Naive thymus-derived CD4-positive, alpha-beta T cell (primary cell): Measurements from ENCODE around the gene C2CD4C. TPM values are rescaled to one million over a fixed set of nuclear protein-coding genes. Genes with fewer than 3 reads are reported as not detected.

Experiments used
- ATAC-seq: fragments of 150-1000 bp; cut with Tn5 transposase; 2 replicates; pipeline ENCODE4 v1.10.0; 2021; ENCODE audit warnings: mild to moderate bottlenecking, moderate library complexity
- CTCF ChIA-PET: fragments of 350-600 bp; sonication (Branson Sonifier 250); formaldehyde crosslinking; loops from one replicate; lab custom pipeline; 2021; ENCODE audit warnings: antibody characterized with exemption; lab: Charles Lee
- POLR2A ChIA-PET: fragments of 350-600 bp; sonication (Branson Sonifier 250); formaldehyde crosslinking; loops from one replicate; lab custom pipeline; 2021; ENCODE audit warnings: antibody characterized with exemption, inconsistent platforms; lab: Charles Lee
- DNase-seq, 9 donors: peaks; one replicate each; pipeline versions ENCODE4 v3.0.0 to v3.0.0-alpha.2; 2020 to 2022; ENCODE audit warnings: mixed read lengths in 1 of 9
- H3K27ac ChIP-seq: one replicate; pipeline ENCODE4 v1.7.0; 2013; ENCODE audit warnings: mild to moderate bottlenecking, low read depth, low read length, moderate library complexity
- H3K27me3 ChIP-seq, 2 donors: one replicate each; pipeline ENCODE4 v1.7.0; 2013; ENCODE audit warnings: low read length in 2 of 2, mild to moderate bottlenecking in 2 of 2, moderate library complexity in 2 of 2; ENCODE audit not compliant: control insufficient read depth in 2 of 2, insufficient read depth in 2 of 2
- H3K36me3 ChIP-seq, 3 experiments: 1 replicate in 2 of 3; 2 replicates in 1 of 3; pipeline ENCODE4 v1.7.0; 2013; ENCODE audit warnings: low read length in 3 of 3, mild to moderate bottlenecking in 3 of 3, moderate library complexity in 1 of 3; ENCODE audit not compliant: insufficient read depth in 3 of 3, control insufficient read depth in 2 of 3
- H3K4me1 ChIP-seq, 2 donors: one replicate each; pipeline ENCODE4 v1.7.0; 2013; ENCODE audit warnings: low read length in 2 of 2, mild to moderate bottlenecking in 2 of 2, moderate library complexity in 1 of 2; ENCODE audit not compliant: control insufficient read depth in 2 of 2, insufficient read depth in 2 of 2
- H3K4me3 ChIP-seq: 2 replicates; pipeline ENCODE4 v1.7.0; 2013; ENCODE audit warnings: mild to moderate bottlenecking, low read length
- H3K9me3 ChIP-seq, 3 experiments: 1 replicate in 2 of 3; 2 replicates in 1 of 3; pipeline ENCODE4 v1.7.0; 2013; ENCODE audit warnings: low read length in 3 of 3; ENCODE audit not compliant: control insufficient read depth in 2 of 3
- H3K27ac Mint-ChIP-seq, 9 donors: one replicate each; pipeline ENCODE4 v1.8.0; 2020 to 2022; ENCODE audit warnings: mixed read lengths in 9 of 9, mild to moderate bottlenecking in 8 of 9, moderate library complexity in 5 of 9, inconsistent platforms in 2 of 9
- H3K27me3 Mint-ChIP-seq, 5 donors: one replicate each; pipeline ENCODE4 v1.8.0; 2021 to 2022; ENCODE audit warnings: mixed read lengths in 5 of 5, mild to moderate bottlenecking in 1 of 5
- H3K36me3 Mint-ChIP-seq, 5 donors: one replicate each; pipeline ENCODE4 v1.8.0; 2020 to 2022; ENCODE audit warnings: mixed read lengths in 5 of 5, mild to moderate bottlenecking in 3 of 5, inconsistent platforms in 1 of 5
- H3K4me1 Mint-ChIP-seq, 7 donors: one replicate each; pipeline ENCODE4 v1.8.0; 2020 to 2022; ENCODE audit warnings: mixed read lengths in 7 of 7, mild to moderate bottlenecking in 3 of 7, inconsistent platforms in 1 of 7
- H3K4me3 Mint-ChIP-seq, 10 donors: one replicate each; pipeline ENCODE4 v1.8.0; 2020 to 2022; ENCODE audit warnings: mild to moderate bottlenecking in 10 of 10, mixed read lengths in 10 of 10, moderate library complexity in 6 of 10, inconsistent platforms in 2 of 10
- H3K9me3 Mint-ChIP-seq, 11 donors: one replicate each; pipeline ENCODE4 v1.8.0; 2020 to 2022; ENCODE audit warnings: mixed read lengths in 11 of 11, mild to moderate bottlenecking in 4 of 11, inconsistent platforms in 1 of 11, moderate library complexity in 1 of 11
- intact Hi-C, 2 donors: fragments of 100-400 bp; cut with micrococcal nuclease; formaldehyde crosslinking; loops; one replicate each; pipeline ENCODE4 v1.15.1; 2023
- polyA plus RNA-seq, 2 donors: library from polyadenylated mRNA; unstranded; fragments of 300-500 nt; fragmentation: Illumina TruSeq; gene quantifications; one replicate each; pipeline ENCODE4 v1.2.3, GENCODE V29; 2021
- total RNA-seq, 6 experiments: library from RNA in 5 of 6; stranded (reverse) in 5 of 6; gene quantifications; 1 replicate in 5 of 6; 2 replicates in 1 of 6; pipeline ENCODE4 v1.2.3 and lab custom pipeline; 2021 to 2026

Gene C2CD4C
- total and polyA plus RNA-seq, 7 experiments from 2014 or later: not detected

GRCh38 chr19:374183-374885 lies 34.6 kb downstream of the C2CD4C start:
- intact Hi-C loops: no loop called here
- POLR2A ChIA-PET: no interaction called here
- Mint-ChIP-seq H3K36me3 (no peaks in the 10 kb centered on the region), H3K27ac (no peak overlapping the region), H3K9me3 (peaks cover 0 to 1% (median 0%) of the 10 kb centered on the region in 11 donors), H3K27me3 (peaks cover 2 to 45% (median 22%) of the 10 kb centered on the region in 5 donors), H3K4me3 (no peak overlapping the region), H3K4me1 (peaks cover 0 to 3% (median 0%) of the 10 kb centered on the region in 7 donors)
- H3K27ac ChIP-seq: no peak overlapping the region
- H3K4me3 ChIP-seq: no peak overlapping the region
- no peaks in the 10 kb centered on the region for H3K27me3 ChIP-seq
- H3K4me1 ChIP-seq: no peaks in the 10 kb centered on the region
- CTCF ChIA-PET: no interaction called here
- DNase-seq: no peak
- no peaks in the 10 kb centered on the region for H3K36me3 ChIP-seq
- ATAC-seq: no peak
- H3K9me3 ChIP-seq: no peaks in the 10 kb centered on the region

GRCh38 chr19:373391-374182 lies 35.4 kb downstream of the C2CD4C start:
- DNase-seq: no peak
- Mint-ChIP-seq H3K27me3 (peaks cover 2 to 53% (median 28%) of the 10 kb centered on the region in 5 donors), H3K27ac (no peak overlapping the region), H3K4me3 (no peak overlapping the region), H3K36me3 (no peaks in the 10 kb centered on the region), H3K4me1 (peaks cover 0 to 3% (median 0%) of the 10 kb centered on the region in 7 donors), H3K9me3 (peaks cover 0 to 1% (median 0%) of the 10 kb centered on the region in 11 donors)
- ChIA-PET CTCF (no interaction called here), POLR2A (no interaction called here)
- no peak overlapping the region for H3K27ac ChIP-seq
- intact Hi-C loops: no loop called here
- no peaks in the 10 kb centered on the region for H3K4me1 ChIP-seq
- no peaks in the 10 kb centered on the region for H3K27me3 ChIP-seq
- no peak for ATAC-seq
- no peak overlapping the region for H3K4me3 ChIP-seq
- H3K9me3 ChIP-seq: no peaks in the 10 kb centered on the region
- no peaks in the 10 kb centered on the region for H3K36me3 ChIP-seq

- no peaks in the 10 kb centered on the region for H3K9me3 ChIP-seq
- H3K27me3 ChIP-seq: no peaks in the 10 kb centered on the region
- no peaks in the 10 kb centered on the region for H3K36me3 ChIP-seq
- intact Hi-C loops: no loop called here
- Mint-ChIP-seq H3K36me3 (no peaks in the 10 kb centered on the region), H3K4me1 (no peaks in the 10 kb centered on the region), H3K27ac (no peak overlapping the region), H3K27me3 (peaks cover 2 to 54% (median 28%) of the 10 kb centered on the region in 5 donors), H3K4me3 (no peak overlapping the region), H3K9me3 (peaks cover 0 to 1% (median 0%) of the 10 kb centered on the region in 11 donors)
- no peak for ATAC-seq
- ChIA-PET POLR2A (no interaction called here), CTCF (no interaction called here)
- no peak overlapping the region for H3K4me3 ChIP-seq
- DNase-seq: no peak
- no peaks in the 10 kb centered on the region for H3K4me1 ChIP-seq
- no peak overlapping the region for H3K27ac ChIP-seq
These were observed 36.5 kb downstream of the C2CD4C start for GRCh38 chr19:372306-372890.

- Histone ChIP-seq H3K4me3 (no peak overlapping the region), H3K27me3 (no peaks in the 10 kb centered on the region), H3K36me3 (no peaks in the 10 kb centered on the region), H3K9me3 (no peaks in the 10 kb centered on the region), H3K27ac (no peak overlapping the region), H3K4me1 (no peaks in the 10 kb centered on the region)
- Mint-ChIP-seq H3K27me3 (peaks cover 4 to 61% (median 35%) of the 10 kb centered on the region in 5 donors), H3K4me3 (no peak overlapping the region), H3K9me3 (peaks cover 0 to 1% (median 0%) of the 10 kb centered on the region in 11 donors), H3K4me1 (no peaks in the 10 kb centered on the region), H3K36me3 (no peaks in the 10 kb centered on the region), H3K27ac (peak overlapping the region in 1 of 9 donors; percentile 65)
- intact Hi-C loops: no loop called here
- CTCF ChIA-PET: no interaction called here
- POLR2A ChIA-PET: no interaction called here
- DNase-seq (no peak), ATAC-seq (no peak)
These were observed 37.3 kb downstream of the C2CD4C start for GRCh38 chr19:371501-372168.

GRCh38 chr19:370641-371330 lies 38.2 kb downstream of the C2CD4C start:
- Histone ChIP-seq H3K9me3 (no peaks in the 10 kb centered on the region), H3K27me3 (no peaks in the 10 kb centered on the region), H3K4me1 (no peaks in the 10 kb centered on the region), H3K4me3 (no peak overlapping the region), H3K27ac (no peak overlapping the region), H3K36me3 (no peaks in the 10 kb centered on the region)
- H3K36me3 Mint-ChIP-seq: no peaks in the 10 kb centered on the region
- DNase-seq (no peak), ATAC-seq (no peak)
- ChIA-PET CTCF (no interaction called here), POLR2A (no interaction called here)
- intact Hi-C loops: no loop called here
- H3K9me3 Mint-ChIP-seq: peaks cover 0 to 1% (median 0%) of the 10 kb centered on the region in 11 donors
- no peak overlapping the region for H3K27ac Mint-ChIP-seq
- H3K27me3 Mint-ChIP-seq: peaks cover 5 to 61% (median 40%) of the 10 kb centered on the region in 5 donors
- no peaks in the 10 kb centered on the region for H3K4me1 Mint-ChIP-seq
- no peak overlapping the region for H3K4me3 Mint-ChIP-seq

- no peak for DNase-seq
- no peaks in the 10 kb centered on the region for H3K4me1 ChIP-seq
- no peak overlapping the region for H3K4me3 Mint-ChIP-seq
- H3K4me1 Mint-ChIP-seq: no peaks in the 10 kb centered on the region
- H3K36me3 Mint-ChIP-seq: no peaks in the 10 kb centered on the region
- CTCF ChIA-PET: interaction anchor here (0.7 kb wide), 1 partner anchor 139 kb away, joined by 4 read pairs; no protein-coding TSS in a partner anchor
- ATAC-seq: no peak
- H3K27me3 ChIP-seq: no peaks in the 10 kb centered on the region
- H3K27me3 Mint-ChIP-seq: peaks cover 5 to 60% (median 43%) of the 10 kb centered on the region in 5 donors
- intact Hi-C loops: no loop called here
- peaks cover 0 to 1% (median 0%) of the 10 kb centered on the region in 11 donors for H3K9me3 Mint-ChIP-seq
- no peaks in the 10 kb centered on the region for H3K36me3 ChIP-seq
- H3K4me3 ChIP-seq: no peak overlapping the region
- POLR2A ChIA-PET: no interaction called here
- no peak overlapping the region for H3K27ac ChIP-seq
- H3K9me3 ChIP-seq: no peaks in the 10 kb centered on the region
- H3K27ac Mint-ChIP-seq: no peak overlapping the region
These were observed 39.1 kb downstream of the C2CD4C start for GRCh38 chr19:369876-370275.
